H9 (cell line): ENCODE measurements around the gene UQCR10. TPM values are rescaled to one million over a fixed set of nuclear protein-coding genes. Genes with fewer than 3 reads are reported as not detected.

Experiments used
- DNase-seq: peaks from one replicate; pipeline ENCODE4 v3.0.0-alpha.2; 2017
- H2AFZ ChIP-seq: one replicate; pipeline ENCODE4 v1.6.1; 2013; ENCODE audit warnings: mild to moderate bottlenecking, low read length, control low read depth, moderate library complexity
- H2AK5ac ChIP-seq: 2 replicates; pipeline ENCODE4 v1.6.1; 2013; ENCODE audit warnings: low read length, control low read depth, mixed read lengths; ENCODE audit not compliant: insufficient read length
- H2BK120ac ChIP-seq: one replicate; pipeline ENCODE4 v1.6.1; 2013; ENCODE audit warnings: low read depth, mild to moderate bottlenecking, low read length, control low read depth, inconsistent platforms; ENCODE audit not compliant: poor library complexity, severe bottlenecking
- H2BK12ac ChIP-seq: 2 replicates; pipeline ENCODE4 v1.6.1; 2013; ENCODE audit warnings: low read length, control low read depth, mixed read lengths, low read depth; ENCODE audit not compliant: insufficient read length
- H2BK15ac ChIP-seq: 2 replicates; pipeline ENCODE4 v1.6.1; 2013; ENCODE audit warnings: low read depth, low read length, control low read depth
- H2BK20ac ChIP-seq: one replicate; pipeline ENCODE4 v1.6.1; 2013; ENCODE audit warnings: low read depth, mild to moderate bottlenecking, low read length, control low read depth, inconsistent platforms; ENCODE audit not compliant: poor library complexity, severe bottlenecking
- H2BK5ac ChIP-seq: 2 replicates; pipeline ENCODE4 v1.6.1; 2013; ENCODE audit warnings: low read length, control low read depth, mixed read lengths; ENCODE audit not compliant: insufficient read length
- H3K14ac ChIP-seq: 2 replicates; pipeline ENCODE4 v1.6.1; 2013; ENCODE audit warnings: low read length, control low read depth; ENCODE audit not compliant: insufficient read depth
- H3K18ac ChIP-seq: 2 replicates; pipeline ENCODE4 v1.6.1; 2013; ENCODE audit warnings: low read depth, mild to moderate bottlenecking, mixed read lengths, low read length, control low read depth; ENCODE audit not compliant: insufficient read length
- H3K23ac ChIP-seq: 2 replicates; pipeline ENCODE4 v1.6.1; 2013; ENCODE audit warnings: low read length, control low read depth, mixed read lengths, low read depth; ENCODE audit not compliant: insufficient read length
- H3K23me2 ChIP-seq: 2 replicates; pipeline ENCODE4 v1.6.1; 2013; ENCODE audit warnings: low read depth, mild to moderate bottlenecking, mixed read lengths, low read length, control low read depth; ENCODE audit not compliant: insufficient read length, poor library complexity, severe bottlenecking
- H3K27ac ChIP-seq: 2 replicates; pipeline ENCODE4 v1.5.1; 2013; ENCODE audit warnings: low read length, control low read depth, mixed read lengths, low read depth; ENCODE audit not compliant: insufficient read length
- H3K27me3 ChIP-seq: 2 replicates; pipeline ENCODE4 v1.6.1; 2013; ENCODE audit warnings: low read length, control low read depth, inconsistent platforms; ENCODE audit not compliant: insufficient read depth
- H3K4ac ChIP-seq: 2 replicates; pipeline ENCODE4 v1.6.1; 2013; ENCODE audit warnings: low read depth, mild to moderate bottlenecking, control low read depth, inconsistent platforms, low read length, moderate library complexity
- H3K4me1 ChIP-seq: 2 replicates; pipeline ENCODE4 v1.6.1; 2013; ENCODE audit warnings: low read length, control low read depth, inconsistent platforms; ENCODE audit not compliant: insufficient read depth
- H3K4me2 ChIP-seq: 2 replicates; pipeline ENCODE4 v1.6.1; 2013; ENCODE audit warnings: low read length, control low read depth, mixed read lengths; ENCODE audit not compliant: insufficient read length, insufficient read depth
- H3K56ac ChIP-seq: 2 replicates; pipeline ENCODE4 v1.6.1; 2013; ENCODE audit warnings: low read depth, mild to moderate bottlenecking, mixed read lengths, low read length, control low read depth; ENCODE audit not compliant: insufficient read length
- H3K79me1 ChIP-seq: 2 replicates; pipeline ENCODE4 v1.6.1; 2013; ENCODE audit warnings: low read depth, mild to moderate bottlenecking, moderate library complexity, low read length, control low read depth, inconsistent platforms; ENCODE audit not compliant: insufficient read depth, poor library complexity, severe bottlenecking
- H3K79me2 ChIP-seq: 2 replicates; pipeline ENCODE4 v1.6.1; 2013; ENCODE audit warnings: low read length, control low read depth, inconsistent platforms; ENCODE audit not compliant: insufficient read depth
- H3K9ac ChIP-seq: 2 replicates; pipeline ENCODE4 v1.6.1; 2013; ENCODE audit warnings: low read length, control low read depth, mixed read lengths; ENCODE audit not compliant: insufficient read length; ENCODE audit errors: extremely low read depth
- H3K9me3 ChIP-seq: one replicate; pipeline ENCODE4 v1.6.1; 2013; ENCODE audit warnings: low read depth, low read length, inconsistent platforms; ENCODE audit not compliant: control insufficient read depth
- H3T11ph ChIP-seq: one replicate; pipeline ENCODE4 v1.6.1; 2013; ENCODE audit warnings: mild to moderate bottlenecking, low read length, control low read depth, inconsistent platforms
- H4K20me1 ChIP-seq: one replicate; pipeline ENCODE4 v1.6.1; 2013; ENCODE audit not compliant: control insufficient read depth, insufficient read length, insufficient read depth
- H4K5ac ChIP-seq: 2 replicates; pipeline ENCODE4 v1.6.1; 2013; ENCODE audit warnings: low read depth, mild to moderate bottlenecking, mixed read lengths, low read length, control low read depth; ENCODE audit not compliant: insufficient read length
- H4K8ac ChIP-seq: replicated peaks from 2 replicates; pipeline ENCODE4 v1.6.1; 2013; ENCODE audit warnings: low read length, control low read depth, mixed read lengths, low read depth; ENCODE audit not compliant: insufficient read length
- H4K91ac ChIP-seq: 2 replicates; pipeline ENCODE4 v1.6.1; 2013; ENCODE audit warnings: low read depth, mild to moderate bottlenecking, moderate library complexity, mixed read lengths, low read length, control low read depth; ENCODE audit not compliant: insufficient read length
- H3K27ac Mint-ChIP-seq, 3 experiments: 2 replicates in 2 of 3; 3 replicates in 1 of 3; pipeline ENCODE4 v1.8.0; 2020 to 2021; ENCODE audit warnings: mixed read lengths in 3 of 3, mild to moderate bottlenecking in 1 of 3, moderate library complexity in 1 of 3
- H3K27me3 Mint-ChIP-seq: 2 replicates; pipeline ENCODE4 v1.8.0; 2021; ENCODE audit warnings: low read depth, mild to moderate bottlenecking, moderate library complexity, mixed read lengths
- H3K36me3 Mint-ChIP-seq, 3 experiments: 2 replicates in 2 of 3; 3 replicates in 1 of 3; pipeline ENCODE4 v1.8.0; 2020 to 2021; ENCODE audit warnings: low read depth in 3 of 3, mixed read lengths in 3 of 3; ENCODE audit not compliant: insufficient read depth in 1 of 3
- H3K4me1 Mint-ChIP-seq, 2 experiments: 2 replicates each; pipeline ENCODE4 v1.8.0; 2020; ENCODE audit warnings: mixed read lengths in 2 of 2
- H3K4me3 Mint-ChIP-seq, 2 experiments: 2 replicates in 1 of 2; 3 replicates in 1 of 2; pipeline ENCODE4 v1.8.0; 2020 to 2021; ENCODE audit warnings: mild to moderate bottlenecking in 2 of 2, mixed read lengths in 2 of 2, moderate library complexity in 1 of 2
- H3K9me3 Mint-ChIP-seq, 2 experiments: 2 replicates in 1 of 2; 3 replicates in 1 of 2; pipeline ENCODE4 v1.8.0; 2020; ENCODE audit warnings: mild to moderate bottlenecking in 2 of 2, mixed read lengths in 2 of 2, moderate library complexity in 1 of 2
- CTCF ChIP-seq: fragments of 200-600 bp; sonication (generic); conservative IDR thresholded peaks from 3 replicates; pipeline ENCODE4 v1.8.0; 2021; ENCODE audit warnings: antibody characterized with exemption, mild to moderate bottlenecking
- WGBS: extraction: QIAGEN DNeasy Blood & Tissue Kit; methylation state at CpG from one replicate; pipeline ENCODE4 v1.1.7; 2013; ENCODE audit warnings: missing lambda C conversion rate, low lambda C conversion rate, mixed read lengths; ENCODE audit not compliant: insufficient read length; ENCODE audit errors: extremely low coverage; 5-methylcytosine and 5-hydroxymethylcytosine counted together
- total RNA-seq: library from RNA; stranded (reverse); gene quantifications from 2 replicates; pipeline ENCODE4 v1.2.1, GENCODE V29; 2021

Gene UQCR10
- total RNA-seq, 1 experiment from 2014 or later, result 124 TPM

- no peak overlapping the region for H4K8ac ChIP-seq
- H3K9me3 ChIP-seq, result no peaks in the 10 kb centered on the region
- no peak overlapping the region for H3K4me2 ChIP-seq
- no peak overlapping the region for H3K9ac ChIP-seq
- no peak overlapping the region for H2BK5ac ChIP-seq
- no peak overlapping the region for H3K23ac ChIP-seq
- peaks cover 0 to 3% of the 10 kb centered on the region in 2 experiments; a peak in 1 of 4 replicates for H3K4me1 Mint-ChIP-seq
- no peak overlapping the region for H2BK20ac ChIP-seq
- no peak overlapping the region for H2BK12ac ChIP-seq
- no peak overlapping the region for H3K4me3 Mint-ChIP-seq
- no peak overlapping the region for H2AK5ac ChIP-seq
- no peak for DNase-seq
- H3T11ph ChIP-seq, result no peak overlapping the region
- H2BK15ac ChIP-seq, result no peak overlapping the region
- H4K91ac ChIP-seq, result no peak overlapping the region
- H3K9me3 Mint-ChIP-seq, result no peaks in the 10 kb centered on the region
- no peak overlapping the region for H2BK120ac ChIP-seq
- no peak overlapping the region; a peak in 1 of 7 replicates for H3K27ac Mint-ChIP-seq
- no peaks in the 10 kb centered on the region for H3K23me2 ChIP-seq
- no peak overlapping the region for H3K4ac ChIP-seq
- H3K27me3 Mint-ChIP-seq, result no peaks in the 10 kb centered on the region
- H4K20me1 ChIP-seq, result no peaks in the 10 kb centered on the region
- H3K79me1 ChIP-seq, result no peaks in the 10 kb centered on the region
- H3K14ac ChIP-seq, result no peak overlapping the region
- H3K27ac ChIP-seq, result no peak overlapping the region
- no peak for TF ChIP-seq CTCF
- H3K4me1 ChIP-seq, result no peaks in the 10 kb centered on the region
- H3K27me3 ChIP-seq, result no peaks in the 10 kb centered on the region
- H2AFZ ChIP-seq, result no peak overlapping the region
- no peaks in the 10 kb centered on the region for H3K79me2 ChIP-seq
- peaks cover 6 to 56% (median 7%) of the 10 kb centered on the region in 3 experiments; a peak in 5 of 7 replicates for H3K36me3 Mint-ChIP-seq
- no peak overlapping the region for H3K56ac ChIP-seq
- no peak overlapping the region for H4K5ac ChIP-seq
- no CpG with 5 or more reads among the region's 5 CpGs for WGBS
- no peak overlapping the region for H3K18ac ChIP-seq
These were observed 28.5 kb downstream of the UQCR10 start for GRCh38 chr22:29795663-29796062.
